HEK293 (cell line): Measurements from ENCODE around the gene MRPL19.

ENCODE experiments used
- CTCF ChIA-PET: fragments of 350-600 bp; formaldehyde crosslinking; extraction: SDS; loops from one replicate; lab custom pipeline; 2021; ENCODE audit warnings: antibody characterized with exemption; lab: Yijun Ruan, JAX
- POLR2A ChIA-PET: fragments of 300-600 bp; formaldehyde crosslinking; extraction: SDS; loops from one replicate; lab custom pipeline; 2020; ENCODE audit warnings: antibody characterized with exemption, inconsistent platforms; lab: Yijun Ruan, JAX
- H3K27ac ChIP-seq: fragments of 200-500 bp; sonication (Bioruptor generic); 2 replicates; pipeline ENCODE4 v1.5.1; 2014; ENCODE audit warnings: low read depth, low read length, control low read depth, inconsistent platforms; ENCODE audit errors: extremely low read depth
- H3K36me3 ChIP-seq, 2 experiments: fragments of 200-500 bp in 1 of 2; sonication (Bioruptor generic) in 1 of 2; 1 replicate in 1 of 2; 2 replicates in 1 of 2; pipeline ENCODE4 v1.5.1; 2014 to 2017; ENCODE audit warnings: inconsistent platforms in 2 of 2, low read length in 2 of 2; ENCODE audit not compliant: control insufficient read depth in 2 of 2, insufficient read depth in 1 of 2
- H3K4me1 ChIP-seq: fragments of 200-500 bp; sonication (Bioruptor generic); 2 replicates; pipeline ENCODE4 v1.5.1; 2014; ENCODE audit warnings: mild to moderate bottlenecking, low read length, inconsistent platforms; ENCODE audit not compliant: control insufficient read depth, insufficient read depth
- H3K4me3 ChIP-seq: 2 replicates; pipeline ENCODE4 v1.5.1; 2011; ENCODE audit warnings: low read depth, mild to moderate bottlenecking, control low read depth, low read length, moderate library complexity
- H3K9me3 ChIP-seq: fragments of 200-500 bp; sonication (Bioruptor generic); 2 replicates; pipeline ENCODE4 v1.5.1; 2014; ENCODE audit warnings: low read depth, low read length, inconsistent platforms; ENCODE audit not compliant: control insufficient read depth, insufficient read depth
- BCL11A ChIP-seq: fragments of 450-650 bp; formaldehyde crosslinking; IDR thresholded peaks from 2 replicates; pipeline ENCODE4 v1.5.1; 2016; ENCODE audit warnings: low read depth, missing biosample characterization, missing genetic modification characterization
- GLIS2 ChIP-seq: fragments of 450-650 bp; formaldehyde crosslinking; IDR thresholded peaks from 2 replicates; pipeline ENCODE4 v1.5.1; 2016; ENCODE audit warnings: missing biosample characterization, missing genetic modification characterization
- HOXA7 ChIP-seq: sonication (generic); formaldehyde crosslinking; IDR thresholded peaks from 2 replicates; pipeline ENCODE4 v1.8.1; 2022; ENCODE audit warnings: missing genetic modification reagents, borderline replicate concordance
- MYNN ChIP-seq: fragments of 450-650 bp; formaldehyde crosslinking; IDR thresholded peaks from 2 replicates; pipeline ENCODE4 v1.5.1; 2016; ENCODE audit warnings: missing biosample characterization, missing genetic modification characterization, borderline replicate concordance
- OVOL3 ChIP-seq: fragments of 450-650 bp; formaldehyde crosslinking; IDR thresholded peaks from 2 replicates; pipeline ENCODE4 v1.5.1; 2016; ENCODE audit warnings: missing biosample characterization, missing genetic modification characterization
- REPIN1 ChIP-seq: fragments of 450-650 bp; formaldehyde crosslinking; IDR thresholded peaks from 2 replicates; pipeline ENCODE4 v1.5.1; 2017; ENCODE audit warnings: missing biosample characterization, missing genetic modification characterization, low read depth
- WT1 ChIP-seq: fragments of 450-650 bp; formaldehyde crosslinking; IDR thresholded peaks from 2 replicates; pipeline ENCODE4 v1.5.1; 2016; ENCODE audit warnings: missing biosample characterization, missing genetic modification characterization
- ZNF10 ChIP-seq: fragments of 450-650 bp; formaldehyde crosslinking; IDR thresholded peaks from 2 replicates; pipeline ENCODE4 v1.5.1; 2017; ENCODE audit warnings: missing biosample characterization, missing genetic modification characterization
- ZNF174 ChIP-seq: fragments of 450-650 bp; formaldehyde crosslinking; IDR thresholded peaks from 2 replicates; pipeline ENCODE4 v1.5.0; 2017; ENCODE audit warnings: missing biosample characterization, mild to moderate bottlenecking, missing genetic modification characterization
- ZNF221 ChIP-seq: fragments of 450-650 bp; formaldehyde crosslinking; IDR thresholded peaks from 2 replicates; pipeline ENCODE4 v1.5.1; 2017; ENCODE audit warnings: missing biosample characterization, missing genetic modification characterization, borderline replicate concordance
- ZNF23 ChIP-seq: fragments of 450-650 bp; formaldehyde crosslinking; IDR thresholded peaks from 2 replicates; pipeline ENCODE4 v1.5.1; 2016; ENCODE audit warnings: missing biosample characterization, missing genetic modification characterization, borderline replicate concordance
- ZNF37A ChIP-seq: fragments of 450-650 bp; IDR thresholded peaks from 2 replicates; pipeline ENCODE4 v1.5.1; 2018; ENCODE audit warnings: missing biosample characterization, missing genetic modification characterization
- ZNF544 ChIP-seq: fragments of 450-650 bp; formaldehyde crosslinking; IDR thresholded peaks from 2 replicates; pipeline ENCODE4 v1.5.0; 2017; ENCODE audit warnings: missing biosample characterization, missing genetic modification characterization
- ZNF626 ChIP-seq: fragments of 450-650 bp; sonication (Bioruptor Pico); formaldehyde crosslinking; IDR thresholded peaks from 2 replicates; pipeline ENCODE4 v1.5.1; 2018; ENCODE audit warnings: missing biosample characterization, missing genetic modification characterization, inconsistent platforms
- ZNF660 ChIP-seq: fragments of 450-650 bp; IDR thresholded peaks from 2 replicates; pipeline ENCODE4 v1.5.1; 2018; ENCODE audit warnings: missing biosample characterization, mild to moderate bottlenecking, missing genetic modification characterization
- ZNF785 ChIP-seq: fragments of 450-650 bp; formaldehyde crosslinking; IDR thresholded peaks from 2 replicates; pipeline ENCODE4 v1.5.1; 2016; ENCODE audit warnings: missing biosample characterization, missing genetic modification characterization
- TF ChIP-seq, protein P1 (sequence below): fragments of 450-650 bp; formaldehyde crosslinking; IDR thresholded peaks from 2 replicates; pipeline ENCODE4 v1.5.1; 2016; ENCODE audit warnings: missing biosample characterization, missing genetic modification characterization, low read depth
- TF ChIP-seq, protein P2 (sequence below): fragments of 450-650 bp; formaldehyde crosslinking; optimal IDR thresholded peaks from 2 replicates; pipeline ENCODE3; 2016; ENCODE audit warnings: missing biosample characterization, mild to moderate bottlenecking, missing genetic modification characterization
- TF ChIP-seq, protein P3 (sequence below): fragments of 450-650 bp; formaldehyde crosslinking; IDR thresholded peaks from 2 replicates; pipeline ENCODE4 v1.5.1; 2016; ENCODE audit warnings: missing biosample characterization, missing genetic modification characterization

The MRPL19 gene

DNA sequence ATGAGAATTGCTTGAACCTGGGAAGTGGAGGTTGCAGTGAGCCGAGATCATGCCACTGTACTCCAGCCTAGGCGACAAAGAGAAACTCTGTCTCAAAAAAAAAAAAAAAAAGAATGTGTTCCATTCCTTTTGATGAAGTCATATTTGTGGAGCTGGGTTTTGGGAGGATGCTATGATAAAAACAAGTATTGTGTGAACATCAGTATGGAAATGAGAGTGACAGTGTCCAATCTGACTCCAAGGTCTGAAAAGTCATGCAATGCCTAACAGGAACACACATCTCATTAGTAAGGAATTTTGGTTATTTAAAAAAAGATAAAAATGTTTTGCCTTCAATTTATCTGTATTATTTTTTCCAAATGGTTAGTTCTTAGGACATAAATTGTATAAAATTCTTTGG, 52.3 kb downstream of the MRPL19 start:
- ChIA-PET POLR2A (no interaction called here), CTCF (interaction anchor here (0.8 to 2.2 kb wide), 3 partner anchors 20 to 52 kb away, joined by 3 to 10 read pairs (median 5); partner anchors contain the start of gene MRPL19)
- 0 out of 2 replicates have a peak, but pooled peaks cover 3% of the 10 kb centered on the region for H3K4me1 ChIP-seq
- H3K36me3 ChIP-seq, result peaks cover 68 to 78% of the 10 kb centered on the region in 2 experiments
- no peak overlapping the region for H3K4me3 ChIP-seq
- TF ChIP-seq ZNF23, result no peak
- TF ChIP-seq, protein P1, sequence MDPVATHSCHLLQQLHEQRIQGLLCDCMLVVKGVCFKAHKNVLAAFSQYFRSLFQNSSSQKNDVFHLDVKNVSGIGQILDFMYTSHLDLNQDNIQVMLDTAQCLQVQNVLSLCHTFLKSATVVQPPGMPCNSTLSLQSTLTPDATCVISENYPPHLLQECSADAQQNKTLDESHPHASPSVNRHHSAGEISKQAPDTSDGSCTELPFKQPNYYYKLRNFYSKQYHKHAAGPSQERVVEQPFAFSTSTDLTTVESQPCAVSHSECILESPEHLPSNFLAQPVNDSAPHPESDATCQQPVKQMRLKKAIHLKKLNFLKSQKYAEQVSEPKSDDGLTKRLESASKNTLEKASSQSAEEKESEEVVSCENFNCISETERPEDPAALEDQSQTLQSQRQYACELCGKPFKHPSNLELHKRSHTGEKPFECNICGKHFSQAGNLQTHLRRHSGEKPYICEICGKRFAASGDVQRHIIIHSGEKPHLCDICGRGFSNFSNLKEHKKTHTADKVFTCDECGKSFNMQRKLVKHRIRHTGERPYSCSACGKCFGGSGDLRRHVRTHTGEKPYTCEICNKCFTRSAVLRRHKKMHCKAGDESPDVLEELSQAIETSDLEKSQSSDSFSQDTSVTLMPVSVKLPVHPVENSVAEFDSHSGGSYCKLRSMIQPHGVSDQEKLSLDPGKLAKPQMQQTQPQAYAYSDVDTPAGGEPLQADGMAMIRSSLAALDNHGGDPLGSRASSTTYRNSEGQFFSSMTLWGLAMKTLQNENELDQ (tag by site-specific recombination), result no peak
- no peak for TF ChIP-seq BCL11A
- TF ChIP-seq ZNF221 (tag by site-specific recombination), result no peak
- TF ChIP-seq ZNF626 (tag by site-specific recombination), result no peak
- no peak for TF ChIP-seq ZNF544 (tag by site-specific recombination)
- H3K27ac ChIP-seq, result no peak overlapping the region
- no peaks in the 10 kb centered on the region for H3K9me3 ChIP-seq

DNA sequence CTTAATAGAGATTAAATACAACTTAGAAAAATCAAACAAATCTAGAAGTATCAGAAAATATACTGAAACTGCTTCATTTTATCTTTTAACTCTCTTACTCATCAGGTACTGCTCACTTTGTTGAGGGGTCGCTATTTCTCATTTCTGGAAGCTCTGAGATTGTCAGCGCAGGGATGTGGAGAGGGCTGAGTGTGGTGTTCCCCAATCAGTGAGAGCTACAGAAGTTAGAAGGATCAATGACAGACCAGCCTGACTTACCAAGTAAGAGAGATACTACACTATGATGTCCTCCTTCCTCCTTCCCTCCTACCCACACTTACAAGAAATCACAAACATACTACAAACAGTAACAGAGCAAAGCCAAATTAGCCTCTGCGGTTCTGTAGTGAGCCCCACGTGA, 56.0 kb downstream of the MRPL19 start:
- ChIA-PET CTCF (no interaction called here), POLR2A (no interaction called here)
- TF ChIP-seq WT1 (tag by site-specific recombination) (no peak), HOXA7 (CRISPR knock-in tag) (no peak), OVOL3 (tag by site-specific recombination) (no peak), ZNF10 (no peak), GLIS2 (tag by site-specific recombination) (no peak), MYNN (tag by site-specific recombination) (no peak), ZNF37A (tag by site-specific recombination) (no peak), ZNF174 (tag by site-specific recombination) (no peak), ZNF660 (tag by site-specific recombination) (no peak), REPIN1 (tag by site-specific recombination) (no peak), ZNF785 (tag by site-specific recombination) (no peak), ZNF221 (tag by site-specific recombination) (no peak)
- TF ChIP-seq, protein P2, sequence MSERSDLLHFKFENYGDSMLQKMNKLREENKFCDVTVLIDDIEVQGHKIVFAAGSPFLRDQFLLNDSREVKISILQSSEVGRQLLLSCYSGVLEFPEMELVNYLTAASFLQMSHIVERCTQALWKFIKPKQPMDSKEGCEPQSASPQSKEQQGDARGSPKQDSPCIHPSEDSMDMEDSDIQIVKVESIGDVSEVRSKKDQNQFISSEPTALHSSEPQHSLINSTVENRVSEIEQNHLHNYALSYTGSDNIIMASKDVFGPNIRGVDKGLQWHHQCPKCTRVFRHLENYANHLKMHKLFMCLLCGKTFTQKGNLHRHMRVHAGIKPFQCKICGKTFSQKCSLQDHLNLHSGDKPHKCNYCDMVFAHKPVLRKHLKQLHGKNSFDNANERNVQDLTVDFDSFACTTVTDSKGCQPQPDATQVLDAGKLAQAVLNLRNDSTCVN (tag by site-specific recombination), result no peak
- TF ChIP-seq, protein P3, sequence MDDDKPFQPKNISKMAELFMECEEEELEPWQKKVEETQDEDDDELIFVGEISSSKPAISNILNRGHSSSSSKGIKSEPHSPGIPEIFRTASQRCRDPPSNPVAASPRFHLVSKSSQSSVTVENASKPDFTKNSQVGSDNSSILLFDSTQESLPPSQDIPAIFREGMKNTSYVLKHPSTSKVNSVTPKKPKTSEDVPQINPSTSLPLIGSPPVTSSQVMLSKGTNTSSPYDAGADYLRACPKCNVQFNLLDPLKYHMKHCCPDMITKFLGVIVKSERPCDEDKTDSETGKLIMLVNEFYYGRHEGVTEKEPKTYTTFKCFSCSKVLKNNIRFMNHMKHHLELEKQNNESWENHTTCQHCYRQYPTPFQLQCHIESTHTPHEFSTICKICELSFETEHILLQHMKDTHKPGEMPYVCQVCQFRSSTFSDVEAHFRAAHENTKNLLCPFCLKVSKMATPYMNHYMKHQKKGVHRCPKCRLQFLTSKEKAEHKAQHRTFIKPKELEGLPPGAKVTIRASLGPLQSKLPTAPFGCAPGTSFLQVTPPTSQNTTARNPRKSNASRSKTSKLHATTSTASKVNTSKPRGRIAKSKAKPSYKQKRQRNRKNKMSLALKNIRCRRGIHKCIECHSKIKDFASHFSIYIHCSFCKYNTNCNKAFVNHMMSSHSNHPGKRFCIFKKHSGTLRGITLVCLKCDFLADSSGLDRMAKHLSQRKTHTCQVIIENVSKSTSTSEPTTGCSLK, result no peak
- Histone ChIP-seq H3K4me3 (no peak overlapping the region), H3K9me3 (no peaks in the 10 kb centered on the region), H3K4me1 (0 out of 2 replicates have a peak, but pooled peaks cover 3% of the 10 kb centered on the region), H3K27ac (no peak overlapping the region), H3K36me3 (peaks cover 47 to 82% of the 10 kb centered on the region in 2 experiments)
